Calu3 (cell line): ENCODE measurements around the gene FYN. TPM values are rescaled to one million over a fixed set of nuclear protein-coding genes. Genes with fewer than 3 reads are reported as not detected.

Experiments
- BruUV-seq: library from RNA; stranded (reverse); fragments of 400-500 nt; replicated peaks from 2 replicates; lab custom pipeline; 2021; lab: Mats Ljungman, UMichigan
- CTCF ChIA-PET: fragments of 300-600 bp; sonication (Branson Sonifier 250); formaldehyde crosslinking; loops from one replicate; lab custom pipeline; 2022; ENCODE audit warnings: antibody characterized with exemption; lab: Charles Lee
- DNase-seq: peaks from one replicate; pipeline ENCODE4 v3.0.0; 2022
- H3K27ac Mint-ChIP-seq: one replicate; pipeline ENCODE4 v1.8.0; 2022; ENCODE audit warnings: mixed read lengths; ENCODE audit not compliant: unreplicated experiment
- H3K27me3 Mint-ChIP-seq: one replicate; pipeline ENCODE4 v1.8.0; 2022; ENCODE audit warnings: mixed read lengths; ENCODE audit not compliant: unreplicated experiment
- H3K36me3 Mint-ChIP-seq: one replicate; pipeline ENCODE4 v1.8.0; 2022; ENCODE audit warnings: mild to moderate bottlenecking, moderate library complexity, mixed read lengths; ENCODE audit not compliant: insufficient read depth, unreplicated experiment
- H3K4me1 Mint-ChIP-seq: one replicate; pipeline ENCODE4 v1.8.0; 2022; ENCODE audit warnings: mild to moderate bottlenecking, low read depth, mixed read lengths; ENCODE audit not compliant: unreplicated experiment
- H3K4me3 Mint-ChIP-seq: one replicate; pipeline ENCODE4 v1.8.0; 2022; ENCODE audit warnings: mild to moderate bottlenecking, low read depth, moderate library complexity, mixed read lengths; ENCODE audit not compliant: unreplicated experiment
- H3K9me3 Mint-ChIP-seq: one replicate; pipeline ENCODE4 v1.8.0; 2022; ENCODE audit warnings: low read depth, mixed read lengths; ENCODE audit not compliant: unreplicated experiment
- intact Hi-C: fragments of 100-400 bp; cut with micrococcal nuclease; formaldehyde crosslinking; loops from one replicate; pipeline ENCODE4 v1.10.0; 2022; ENCODE audit not compliant: unreplicated experiment
- total RNA-seq: library from RNA; stranded (reverse); gene quantifications from 2 replicates; pipeline ENCODE4 v1.2.3, GENCODE V29; 2022
- TF ChIP-seq, protein P1 (sequence below): fragments of 200-600 bp; IDR thresholded peaks from one replicate; pipeline ENCODE4 v1.8.0; 2022; ENCODE audit warnings: antibody characterized with exemption; ENCODE audit not compliant: unreplicated experiment

Gene FYN
- total RNA-seq, 1 experiment from 2014 or later = 61.0 TPM

DNA sequence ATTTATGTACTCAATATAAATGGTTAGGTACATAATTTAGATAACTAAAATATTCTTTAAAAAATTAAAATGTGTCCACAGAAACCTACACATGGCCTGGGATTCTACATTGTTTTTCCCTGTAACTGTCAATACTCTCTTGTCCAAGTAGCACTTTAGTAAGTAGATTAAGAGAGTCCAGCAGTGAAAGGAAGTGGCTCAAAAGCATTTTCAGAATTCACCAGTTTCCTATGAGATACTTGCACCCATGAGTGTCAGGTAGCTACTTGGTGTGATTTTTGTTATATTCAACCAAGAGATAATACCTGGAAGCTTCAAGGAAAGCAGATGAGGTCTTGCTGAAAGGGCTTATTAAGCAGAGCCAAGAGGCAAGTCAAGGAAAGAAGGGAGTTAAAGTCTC, 126.3 kb downstream of the FYN start:
- no peaks in the 10 kb centered on the region for H3K9me3 Mint-ChIP-seq
- no peaks in the 10 kb centered on the region for H3K4me1 Mint-ChIP-seq
- CTCF ChIA-PET = interaction anchor here (0.5 kb wide), 1 partner anchor 918 kb away, joined by 3 read pairs; no protein-coding TSS in a partner anchor
- intact Hi-C loops = no loop called here
- TF ChIP-seq, protein P1, sequence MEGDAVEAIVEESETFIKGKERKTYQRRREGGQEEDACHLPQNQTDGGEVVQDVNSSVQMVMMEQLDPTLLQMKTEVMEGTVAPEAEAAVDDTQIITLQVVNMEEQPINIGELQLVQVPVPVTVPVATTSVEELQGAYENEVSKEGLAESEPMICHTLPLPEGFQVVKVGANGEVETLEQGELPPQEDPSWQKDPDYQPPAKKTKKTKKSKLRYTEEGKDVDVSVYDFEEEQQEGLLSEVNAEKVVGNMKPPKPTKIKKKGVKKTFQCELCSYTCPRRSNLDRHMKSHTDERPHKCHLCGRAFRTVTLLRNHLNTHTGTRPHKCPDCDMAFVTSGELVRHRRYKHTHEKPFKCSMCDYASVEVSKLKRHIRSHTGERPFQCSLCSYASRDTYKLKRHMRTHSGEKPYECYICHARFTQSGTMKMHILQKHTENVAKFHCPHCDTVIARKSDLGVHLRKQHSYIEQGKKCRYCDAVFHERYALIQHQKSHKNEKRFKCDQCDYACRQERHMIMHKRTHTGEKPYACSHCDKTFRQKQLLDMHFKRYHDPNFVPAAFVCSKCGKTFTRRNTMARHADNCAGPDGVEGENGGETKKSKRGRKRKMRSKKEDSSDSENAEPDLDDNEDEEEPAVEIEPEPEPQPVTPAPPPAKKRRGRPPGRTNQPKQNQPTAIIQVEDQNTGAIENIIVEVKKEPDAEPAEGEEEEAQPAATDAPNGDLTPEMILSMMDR = no peak
- H3K4me3 Mint-ChIP-seq = no peak overlapping the region
- no peaks in the 10 kb centered on the region for H3K27me3 Mint-ChIP-seq
- no peak overlapping the region for H3K27ac Mint-ChIP-seq
- no peaks in the 10 kb centered on the region for H3K36me3 Mint-ChIP-seq
- BruUV-seq = no TSS peak
- DNase-seq = no peak

DNA sequence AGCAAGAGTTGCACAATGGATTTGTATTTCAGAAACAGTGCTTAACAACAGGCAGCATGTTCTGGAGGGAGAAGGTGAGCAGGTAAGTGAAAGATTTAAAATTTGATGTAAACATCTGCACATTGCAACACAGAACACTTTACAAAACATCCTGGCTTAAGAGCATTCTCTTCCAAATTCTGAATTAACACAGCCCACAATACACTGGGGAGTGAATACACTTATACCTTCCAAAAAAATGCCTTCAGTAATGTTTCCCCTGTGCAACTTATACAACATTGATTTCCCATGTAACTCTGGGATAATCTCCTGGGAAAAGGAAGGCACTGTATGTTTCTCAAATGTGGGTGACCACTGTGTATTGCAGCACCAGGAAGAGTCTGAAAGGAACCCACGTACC, 127.6 kb downstream of the FYN start:
- DNase-seq = no peak
- no TSS peak for BruUV-seq
- Mint-ChIP-seq H3K9me3 (no peaks in the 10 kb centered on the region), H3K4me3 (no peak overlapping the region), H3K27me3 (no peaks in the 10 kb centered on the region), H3K4me1 (no peaks in the 10 kb centered on the region), H3K27ac (no peak overlapping the region), H3K36me3 (no peaks in the 10 kb centered on the region)
- CTCF ChIA-PET = no interaction called here
- TF ChIP-seq, protein P1 = no peak
- intact Hi-C loops = no loop called here

DNA sequence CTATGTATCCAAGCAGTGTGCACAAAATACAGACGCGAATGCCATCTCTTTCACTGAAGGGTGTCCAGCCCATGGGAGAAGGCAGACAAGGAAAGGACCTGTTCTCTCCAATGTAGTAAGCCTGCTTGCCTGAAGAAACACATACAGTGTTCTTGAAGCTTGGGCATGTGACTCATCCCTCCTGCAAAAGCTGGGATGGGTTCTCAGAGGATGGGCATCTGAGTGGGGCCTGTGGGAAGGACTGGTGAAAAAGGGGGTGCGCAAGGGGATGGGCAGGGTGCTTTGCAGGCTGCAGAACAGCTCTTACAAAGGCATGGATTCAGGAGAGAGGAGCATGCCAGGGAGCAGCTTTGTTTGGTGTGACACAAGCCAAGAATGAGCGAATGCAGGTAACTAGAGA, 128.1 kb downstream of the FYN start:
- DNase-seq = no peak
- Mint-ChIP-seq H3K27me3 (no peaks in the 10 kb centered on the region), H3K27ac (no peak overlapping the region), H3K9me3 (no peaks in the 10 kb centered on the region), H3K4me1 (no peaks in the 10 kb centered on the region), H3K36me3 (no peaks in the 10 kb centered on the region), H3K4me3 (no peak overlapping the region)
- CTCF ChIA-PET = no interaction called here
- TF ChIP-seq, protein P1 = no peak
- intact Hi-C loops = no loop called here
- BruUV-seq = no TSS peak

DNA sequence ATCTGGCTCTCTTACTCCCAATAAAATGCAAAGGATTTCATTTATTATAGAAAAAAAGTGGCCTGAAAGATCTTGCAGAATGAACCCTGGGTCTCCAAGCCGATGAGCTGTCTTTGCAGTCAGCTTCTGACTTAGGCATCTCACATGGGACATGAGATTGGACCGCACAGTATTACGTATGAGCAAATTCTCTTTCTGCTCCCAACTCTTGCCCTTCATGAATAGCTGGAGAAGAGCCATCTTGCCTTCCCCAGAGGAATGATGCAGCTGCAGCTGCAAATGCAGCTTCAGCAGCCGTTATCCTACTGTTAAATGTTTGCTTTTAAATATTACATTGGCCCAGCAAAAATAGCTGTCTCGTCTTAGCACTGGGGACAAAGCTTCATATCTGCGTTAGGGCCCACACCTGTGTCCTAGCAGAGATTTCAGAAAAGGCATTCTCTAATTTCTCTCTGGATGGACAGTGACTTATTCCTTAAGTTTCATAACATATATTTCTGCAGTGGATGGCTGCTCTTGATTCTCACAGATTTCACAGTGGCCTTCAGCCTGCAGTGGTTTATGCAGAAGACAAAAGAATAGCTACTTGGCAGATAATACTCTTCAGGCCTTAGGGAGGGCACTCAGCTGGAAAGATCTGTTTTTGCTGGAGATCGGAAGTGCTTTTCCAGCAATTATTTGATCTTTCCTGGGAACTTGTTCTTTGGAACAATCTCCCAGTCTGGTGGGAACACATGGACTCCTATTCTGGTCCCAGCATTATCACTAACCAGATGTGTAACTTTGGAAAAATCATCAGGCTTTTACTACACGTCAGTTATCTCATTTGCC, 129.2 kb downstream of the FYN start:
- H3K27me3 Mint-ChIP-seq = no peaks in the 10 kb centered on the region
- no peaks in the 10 kb centered on the region for H3K4me1 Mint-ChIP-seq
- no peak overlapping the region for H3K27ac Mint-ChIP-seq
- BruUV-seq = no TSS peak
- CTCF ChIA-PET = no interaction called here
- H3K9me3 Mint-ChIP-seq = no peaks in the 10 kb centered on the region
- no peaks in the 10 kb centered on the region for H3K36me3 Mint-ChIP-seq
- no peak overlapping the region for H3K4me3 Mint-ChIP-seq
- TF ChIP-seq, protein P1 = no peak
- intact Hi-C loops = no loop called here
- no peak for DNase-seq
